Measurements from ENCODE around the gene SERPINA1. TPM values are rescaled to one million over a fixed set of nuclear protein-coding genes. Genes with fewer than 3 reads are reported as not detected.

The SERPINA1 gene
- total and polyA plus RNA-seq, 2 of the 13 experiments (the other 11 are each of a cell fraction or from before 2014, with no cell fraction given): 3,266 to 11,015 TPM

- TF ChIP-seq ZBTB2 (CRISPR knock-in tag; IDR thresholded peaks at IDR 0.05; ENCODE audit: low read depth) (0 out of 2 replicates have a peak, but pooled peaks have one; percentile 57), ZNF235 (CRISPR knock-in tag; IDR thresholded peaks at IDR 0.05; ENCODE audit: borderline replicate concordance) (peak; percentile 39; the same call in 1 of the 2 replicates), TOPORS (CRISPR knock-in tag; IDR thresholded peaks at IDR 0.05) (0 out of 2 replicates have a peak, but pooled peaks have one; percentile 20), ZHX2 (IDR thresholded peaks at IDR 0.05; ENCODE audit: low read depth) (no peak; the same call in 1 of the 2 replicates), ZHX2 (CRISPR knock-in tag; IDR thresholded peaks at IDR 0.05; ENCODE audit: borderline replicate concordance) (no peak; the same call in 1 of the 2 replicates), RXRB (CRISPR knock-in tag; IDR thresholded peaks at IDR 0.05; ENCODE audit: borderline replicate concordance) (peak; percentile 88), ZBTB7B (CRISPR knock-in tag; IDR thresholded peaks at IDR 0.05) (peak; percentile 90), ERF (CRISPR knock-in tag; IDR thresholded peaks at IDR 0.05) (peak; percentile 74), ZNF275 (CRISPR knock-in tag; IDR thresholded peaks at IDR 0.05; ENCODE audit: borderline replicate concordance) (peak; percentile 86; the same call in 1 of the 2 replicates)
- TF ChIP-seq, protein P1, sequence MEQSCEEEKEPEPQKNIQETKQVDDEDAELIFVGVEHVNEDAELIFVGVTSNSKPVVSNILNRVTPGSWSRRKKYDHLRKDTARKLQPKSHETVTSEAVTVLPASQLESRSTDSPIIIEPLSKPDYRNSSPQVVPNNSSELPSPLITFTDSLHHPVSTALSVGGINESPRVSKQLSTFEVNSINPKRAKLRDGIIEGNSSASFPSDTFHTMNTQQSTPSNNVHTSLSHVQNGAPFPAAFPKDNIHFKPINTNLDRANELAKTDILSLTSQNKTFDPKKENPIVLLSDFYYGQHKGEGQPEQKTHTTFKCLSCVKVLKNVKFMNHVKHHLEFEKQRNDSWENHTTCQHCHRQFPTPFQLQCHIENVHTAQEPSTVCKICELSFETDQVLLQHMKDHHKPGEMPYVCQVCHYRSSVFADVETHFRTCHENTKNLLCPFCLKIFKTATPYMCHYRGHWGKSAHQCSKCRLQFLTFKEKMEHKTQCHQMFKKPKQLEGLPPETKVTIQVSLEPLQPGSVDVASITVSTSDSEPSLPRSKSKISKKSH (CRISPR knock-in tag; IDR thresholded peaks at IDR 0.05; ENCODE audit: borderline replicate concordance): no peak
- TF ChIP-seq, protein P2, sequence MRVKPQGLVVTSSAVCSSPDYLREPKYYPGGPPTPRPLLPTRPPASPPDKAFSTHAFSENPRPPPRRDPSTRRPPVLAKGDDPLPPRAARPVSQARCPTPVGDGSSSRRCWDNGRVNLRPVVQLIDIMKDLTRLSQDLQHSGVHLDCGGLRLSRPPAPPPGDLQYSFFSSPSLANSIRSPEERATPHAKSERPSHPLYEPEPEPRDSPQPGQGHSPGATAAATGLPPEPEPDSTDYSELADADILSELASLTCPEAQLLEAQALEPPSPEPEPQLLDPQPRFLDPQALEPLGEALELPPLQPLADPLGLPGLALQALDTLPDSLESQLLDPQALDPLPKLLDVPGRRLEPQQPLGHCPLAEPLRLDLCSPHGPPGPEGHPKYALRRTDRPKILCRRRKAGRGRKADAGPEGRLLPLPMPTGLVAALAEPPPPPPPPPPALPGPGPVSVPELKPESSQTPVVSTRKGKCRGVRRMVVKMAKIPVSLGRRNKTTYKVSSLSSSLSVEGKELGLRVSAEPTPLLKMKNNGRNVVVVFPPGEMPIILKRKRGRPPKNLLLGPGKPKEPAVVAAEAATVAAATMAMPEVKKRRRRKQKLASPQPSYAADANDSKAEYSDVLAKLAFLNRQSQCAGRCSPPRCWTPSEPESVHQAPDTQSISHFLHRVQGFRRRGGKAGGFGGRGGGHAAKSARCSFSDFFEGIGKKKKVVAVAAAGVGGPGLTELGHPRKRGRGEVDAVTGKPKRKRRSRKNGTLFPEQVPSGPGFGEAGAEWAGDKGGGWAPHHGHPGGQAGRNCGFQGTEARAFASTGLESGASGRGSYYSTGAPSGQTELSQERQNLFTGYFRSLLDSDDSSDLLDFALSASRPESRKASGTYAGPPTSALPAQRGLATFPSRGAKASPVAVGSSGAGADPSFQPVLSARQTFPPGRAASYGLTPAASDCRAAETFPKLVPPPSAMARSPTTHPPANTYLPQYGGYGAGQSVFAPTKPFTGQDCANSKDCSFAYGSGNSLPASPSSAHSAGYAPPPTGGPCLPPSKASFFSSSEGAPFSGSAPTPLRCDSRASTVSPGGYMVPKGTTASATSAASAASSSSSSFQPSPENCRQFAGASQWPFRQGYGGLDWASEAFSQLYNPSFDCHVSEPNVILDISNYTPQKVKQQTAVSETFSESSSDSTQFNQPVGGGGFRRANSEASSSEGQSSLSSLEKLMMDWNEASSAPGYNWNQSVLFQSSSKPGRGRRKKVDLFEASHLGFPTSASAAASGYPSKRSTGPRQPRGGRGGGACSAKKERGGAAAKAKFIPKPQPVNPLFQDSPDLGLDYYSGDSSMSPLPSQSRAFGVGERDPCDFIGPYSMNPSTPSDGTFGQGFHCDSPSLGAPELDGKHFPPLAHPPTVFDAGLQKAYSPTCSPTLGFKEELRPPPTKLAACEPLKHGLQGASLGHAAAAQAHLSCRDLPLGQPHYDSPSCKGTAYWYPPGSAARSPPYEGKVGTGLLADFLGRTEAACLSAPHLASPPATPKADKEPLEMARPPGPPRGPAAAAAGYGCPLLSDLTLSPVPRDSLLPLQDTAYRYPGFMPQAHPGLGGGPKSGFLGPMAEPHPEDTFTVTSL (CRISPR knock-in tag; IDR thresholded peaks at IDR 0.05; ENCODE audit: borderline replicate concordance): peak; percentile 85
Measured at GRCh38 chr14:94388384-94389103, at the start of gene SERPINA1 (continued).
